Adipose tissue (tissue), 3 donors: ENCODE measurements around the gene NPLOC4. TPM values are rescaled to one million over a fixed set of nuclear protein-coding genes. Genes with fewer than 3 reads are reported as not detected.

Experiments
- H3K27ac ChIP-seq: one replicate; pipeline ENCODE4 v1.5.1; 2013; ENCODE audit warnings: low read depth, low read length
- WGBS, 3 donors: extraction: QIAGEN DNeasy Blood & Tissue Kit; methylation state at CpG; one replicate each; pipeline ENCODE4 v1.1.7; 2013; 5-methylcytosine and 5-hydroxymethylcytosine counted together
- polyA plus RNA-seq, 3 donors: library from polyadenylated mRNA; stranded (reverse); fragments of 200-250 nt; gene quantifications; one replicate each; pipeline ENCODE4 v1.2.3, GENCODE V29; 2013
- donor health status: healthy with polysubstance abuse.
- donor health status: Bipolar disorder and iron deficiency.
- donor health status: healthy.

Gene NPLOC4
- polyA plus RNA-seq, 3 donors, result 21.9 to 53.4 (median 30.8) TPM

GRCh38 chr17:81578561-81579225, 58.2 kb downstream of the NPLOC4 start:
- 87 to 93% (median 88%) methylated on average over 6 of the region's 6 CpGs for WGBS, 3 donors
- H3K27ac ChIP-seq, result no peak overlapping the region

- H3K27ac ChIP-seq, result no peak overlapping the region
- WGBS, 3 donors, result 93 to 94% (median 93%) methylated on average over 10 of the region's 10 CpGs
Measured at GRCh38 chr17:81578038-81578441, 58.9 kb downstream of the NPLOC4 start.

- 60 to 80% (median 69%) methylated on average over 11 of the region's 11 CpGs for WGBS, 3 donors
- H3K27ac ChIP-seq, result no peak overlapping the region
Measured at GRCh38 chr17:81577278-81578000, 59.5 kb downstream of the NPLOC4 start.

GRCh38 chr17:81576621-81577277, 60.2 kb downstream of the NPLOC4 start:
- WGBS, 3 donors, result 66 to 71% (median 69%) methylated on average over 15 to 17 of the region's 17 CpGs
- H3K27ac ChIP-seq, result no peak overlapping the region

- no peak overlapping the region for H3K27ac ChIP-seq
Measured at GRCh38 chr17:81575836-81576235, 61.1 kb downstream of the NPLOC4 start.

GRCh38 chr17:81574643-81574956, 62.3 kb downstream of the NPLOC4 start:
- WGBS, 3 donors, result 79 to 87% (median 83%) methylated on average over 8 of the region's 8 CpGs

More at GRCh38 chr17:81575836-81576235, 61.1 kb downstream of the NPLOC4 start:
- 64 to 95% (median 92%) methylated on average over 3 of the region's 3 CpGs for WGBS, 3 donors

GRCh38 chr17:81573794-81574642, 62.9 kb downstream of the NPLOC4 start:
- WGBS, 3 donors, result 85 to 91% (median 89%) methylated on average over 17 of the region's 17 CpGs
- no peak overlapping the region for H3K27ac ChIP-seq

More at GRCh38 chr17:81574643-81574956, 62.3 kb downstream of the NPLOC4 start:
- H3K27ac ChIP-seq, result no peak overlapping the region

- 82 to 89% (median 85%) methylated on average over 12 of the region's 12 CpGs for WGBS, 3 donors
- no peak overlapping the region for H3K27ac ChIP-seq
Measured at GRCh38 chr17:81572563-81573168, 64.2 kb downstream of the NPLOC4 start.

- WGBS, 3 donors, result 83 to 91% (median 91%) methylated on average over 11 of the region's 11 CpGs
- no peak overlapping the region for H3K27ac ChIP-seq
Measured at GRCh38 chr17:81570964-81571363, 65.9 kb downstream of the NPLOC4 start.

GRCh38 chr17:81569986-81570514, 66.9 kb downstream of the NPLOC4 start:
- no peak overlapping the region for H3K27ac ChIP-seq
- 92 to 97% (median 97%) methylated on average over 18 of the region's 18 CpGs for WGBS, 3 donors

GRCh38 chr17:81568416-81568815, 68.5 kb downstream of the NPLOC4 start:
- no peak overlapping the region for H3K27ac ChIP-seq
- WGBS, 3 donors, result 85 to 89% (median 87%) methylated on average over 10 of the region's 10 CpGs

- peak overlapping the region; percentile 34 for H3K27ac ChIP-seq
- WGBS, 3 donors, result 45 to 50% (median 48%) methylated on average over 4 of the region's 4 CpGs
Measured at GRCh38 chr17:81567191-81567590, 69.7 kb downstream of the NPLOC4 start.

GRCh38 chr17:81566461-81567126, 70.3 kb downstream of the NPLOC4 start:
- H3K27ac ChIP-seq, result no peak overlapping the region
- WGBS, 3 donors, result 5 to 9% (median 6%) methylated on average over 8 of the region's 8 CpGs

GRCh38 chr17:81565231-81565630, 71.7 kb downstream of the NPLOC4 start:
- no peak overlapping the region for H3K27ac ChIP-seq
- WGBS, 3 donors, result 90 to 95% (median 94%) methylated on average over 16 of the region's 16 CpGs

GRCh38 chr17:81564778-81565177, 72.1 kb downstream of the NPLOC4 start:
- WGBS, 3 donors, result 88 to 92% (median 88%) methylated on average over 16 to 17 of the region's 17 CpGs
- H3K27ac ChIP-seq, result no peak overlapping the region

- H3K27ac ChIP-seq, result no peak overlapping the region
- WGBS, 3 donors, result 62 to 88% (median 68%) methylated on average over 10 of the region's 10 CpGs
Measured at GRCh38 chr17:81563861-81564586, 72.9 kb downstream of the NPLOC4 start.

GRCh38 chr17:81561494-81561885, 75.4 kb downstream of the NPLOC4 start:
- H3K27ac ChIP-seq, result no peak overlapping the region
- 79 to 86% (median 80%) methylated on average over 4 of the region's 4 CpGs for WGBS, 3 donors
